ENCODE results near the gene CSF1R. TPM values are rescaled to one million over a fixed set of nuclear protein-coding genes. Genes with fewer than 3 reads are reported as not detected.
A peak's percentile ranks its signal among the peaks of the same experiment; 100 is the strongest.

CSF1R gene
- total RNA-seq, 1 experiment from 2014 or later, result 5.8 TPM

DNA sequence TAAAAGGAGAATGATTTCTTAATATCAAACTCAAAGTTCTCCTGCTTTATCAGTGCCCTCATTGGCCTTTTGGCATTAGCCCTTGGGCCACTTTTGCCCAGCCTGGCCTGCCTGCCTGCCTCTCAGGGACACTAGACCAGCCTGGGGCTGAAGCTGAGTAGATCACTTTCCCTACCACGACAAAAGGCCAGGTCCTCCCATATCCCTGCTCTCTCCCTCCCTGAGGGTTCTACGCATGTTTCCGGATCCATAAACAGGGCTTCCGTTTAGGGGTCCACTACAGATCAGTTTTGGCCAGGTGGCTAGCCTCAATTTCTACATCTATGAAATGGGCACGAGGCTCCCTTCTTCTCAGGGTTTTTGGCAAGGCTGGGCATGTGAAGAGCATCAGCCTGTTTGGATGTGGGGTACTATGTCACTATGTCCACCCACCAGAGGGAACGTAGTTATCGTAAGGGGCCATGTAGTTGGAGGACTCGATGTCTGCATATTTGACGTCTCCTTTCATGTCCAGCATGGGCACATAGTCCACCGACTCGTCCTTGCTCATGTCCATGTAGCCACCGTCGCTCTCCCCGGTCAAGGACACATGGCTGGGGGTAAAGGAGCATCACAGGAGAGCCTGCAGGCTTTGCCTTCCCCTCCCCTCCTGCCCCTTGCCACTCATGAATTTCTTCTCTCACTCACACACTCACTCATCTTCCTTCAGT is 35.2 kb upstream of the CSF1R start:
- H3K9me3 ChIP-seq, result no peaks in the 10 kb centered on the region
- intact Hi-C loops (cut with micrococcal nuclease; ENCODE audit: unreplicated experiment), result loop anchor here (1.0 to 10.0 kb wide), 3 partner anchors 46 to 287 kb away; no protein-coding TSS in a partner anchor
- no peaks in the 10 kb centered on the region for H3K36me3 ChIP-seq (ENCODE audit: control insufficient read depth, insufficient read depth, low read length)
- no peaks in the 10 kb centered on the region for H3K27me3 ChIP-seq (replicated peaks; ENCODE audit: control insufficient read depth, insufficient read depth, low read length)
- TF ChIP-seq, protein P1, sequence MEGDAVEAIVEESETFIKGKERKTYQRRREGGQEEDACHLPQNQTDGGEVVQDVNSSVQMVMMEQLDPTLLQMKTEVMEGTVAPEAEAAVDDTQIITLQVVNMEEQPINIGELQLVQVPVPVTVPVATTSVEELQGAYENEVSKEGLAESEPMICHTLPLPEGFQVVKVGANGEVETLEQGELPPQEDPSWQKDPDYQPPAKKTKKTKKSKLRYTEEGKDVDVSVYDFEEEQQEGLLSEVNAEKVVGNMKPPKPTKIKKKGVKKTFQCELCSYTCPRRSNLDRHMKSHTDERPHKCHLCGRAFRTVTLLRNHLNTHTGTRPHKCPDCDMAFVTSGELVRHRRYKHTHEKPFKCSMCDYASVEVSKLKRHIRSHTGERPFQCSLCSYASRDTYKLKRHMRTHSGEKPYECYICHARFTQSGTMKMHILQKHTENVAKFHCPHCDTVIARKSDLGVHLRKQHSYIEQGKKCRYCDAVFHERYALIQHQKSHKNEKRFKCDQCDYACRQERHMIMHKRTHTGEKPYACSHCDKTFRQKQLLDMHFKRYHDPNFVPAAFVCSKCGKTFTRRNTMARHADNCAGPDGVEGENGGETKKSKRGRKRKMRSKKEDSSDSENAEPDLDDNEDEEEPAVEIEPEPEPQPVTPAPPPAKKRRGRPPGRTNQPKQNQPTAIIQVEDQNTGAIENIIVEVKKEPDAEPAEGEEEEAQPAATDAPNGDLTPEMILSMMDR (IDR thresholded peaks at IDR 0.05; ENCODE audit: insufficient read depth in 1 of 2, low read depth in 1 of 2, low read length in 1 of 2, severe bottlenecking in 1 of 2, unreplicated experiment in 1 of 2), result no peak
- Mint-ChIP-seq H3K36me3 (ENCODE audit: insufficient read depth, unreplicated experiment) (no peaks in the 10 kb centered on the region), H3K4me3 (ENCODE audit: unreplicated experiment) (no peak overlapping the region), H3K9me3 (ENCODE audit: unreplicated experiment) (no peaks in the 10 kb centered on the region), H3K27me3 (ENCODE audit: insufficient read depth, unreplicated experiment) (no peaks in the 10 kb centered on the region), H3K4me1 (ENCODE audit: low read depth, unreplicated experiment) (peaks cover 15% of the 10 kb centered on the region), H3K27ac (ENCODE audit: unreplicated experiment) (peak overlapping the region; percentile 2)
- BruUV-seq (replicated peaks), result no TSS peak
- CTCF ChIA-PET, result interaction anchor here (0.5 to 1.2 kb wide), 11 partner anchors 9 to 409 kb away, joined by 3 to 9 read pairs (median 5); no protein-coding TSS in a partner anchor
- POLR2A ChIA-PET, result no interaction called here
- peaks cover 23% of the 10 kb centered on the region for H3K4me1 ChIP-seq
- no peak overlapping the region for H3K4me3 ChIP-seq (ENCODE audit: low read depth, low read length)
- no peak for DNase-seq

GRCh38 chr5:150120617-150121447 is 34.5 kb upstream of the CSF1R start:
- ChIA-PET CTCF (interaction anchor here (0.6 to 0.9 kb wide), 4 partner anchors 22 to 193 kb away, joined by 3 to 8 read pairs (median 5); no protein-coding TSS in a partner anchor), POLR2A (no interaction called here)
- peak in 1 of 2 experiments; percentile 35 for DNase-seq
- Mint-ChIP-seq H3K27ac (ENCODE audit: unreplicated experiment) (no peak overlapping the region), H3K9me3 (ENCODE audit: unreplicated experiment) (no peaks in the 10 kb centered on the region), H3K36me3 (ENCODE audit: insufficient read depth, unreplicated experiment) (no peaks in the 10 kb centered on the region), H3K4me1 (ENCODE audit: low read depth, unreplicated experiment) (peaks cover 15% of the 10 kb centered on the region), H3K27me3 (ENCODE audit: insufficient read depth, unreplicated experiment) (no peaks in the 10 kb centered on the region), H3K4me3 (ENCODE audit: unreplicated experiment) (no peak overlapping the region)
- intact Hi-C loops (cut with micrococcal nuclease; ENCODE audit: unreplicated experiment), result loop anchor here (10.0 kb wide), 1 partner anchor 286 kb away; no protein-coding TSS in a partner anchor
- Histone ChIP-seq H3K27me3 (replicated peaks; ENCODE audit: control insufficient read depth, insufficient read depth, low read length) (no peaks in the 10 kb centered on the region), H3K9me3 (no peaks in the 10 kb centered on the region), H3K4me3 (ENCODE audit: low read depth, low read length) (no peak overlapping the region), H3K36me3 (ENCODE audit: control insufficient read depth, insufficient read depth, low read length) (no peaks in the 10 kb centered on the region), H3K4me1 (peaks cover 24% of the 10 kb centered on the region)
- TF ChIP-seq, protein P1 (IDR thresholded peaks at IDR 0.05; ENCODE audit: insufficient read depth in 1 of 2, low read depth in 1 of 2, low read length in 1 of 2, severe bottlenecking in 1 of 2, unreplicated experiment in 1 of 2), result no peak
- BruUV-seq (replicated peaks), result no TSS peak

- intact Hi-C loops (cut with micrococcal nuclease; ENCODE audit: unreplicated experiment), result loop anchor here (10.0 kb wide), 1 partner anchor 285 kb away; no protein-coding TSS in a partner anchor
- Histone ChIP-seq H3K9me3 (no peaks in the 10 kb centered on the region), H3K4me1 (peaks cover 24% of the 10 kb centered on the region), H3K4me3 (ENCODE audit: low read depth, low read length) (no peak overlapping the region), H3K36me3 (ENCODE audit: control insufficient read depth, insufficient read depth, low read length) (no peaks in the 10 kb centered on the region), H3K27me3 (replicated peaks; ENCODE audit: control insufficient read depth, insufficient read depth, low read length) (no peaks in the 10 kb centered on the region)
- TF ChIP-seq, protein P1 (IDR thresholded peaks at IDR 0.05; ENCODE audit: insufficient read depth in 1 of 2, low read depth in 1 of 2, low read length in 1 of 2, severe bottlenecking in 1 of 2, unreplicated experiment in 1 of 2), result no peak
- POLR2A ChIA-PET, result no interaction called here
- Mint-ChIP-seq H3K27me3 (ENCODE audit: insufficient read depth, unreplicated experiment) (no peaks in the 10 kb centered on the region), H3K4me1 (ENCODE audit: low read depth, unreplicated experiment) (peaks cover 15% of the 10 kb centered on the region), H3K27ac (ENCODE audit: unreplicated experiment) (no peak overlapping the region), H3K36me3 (ENCODE audit: insufficient read depth, unreplicated experiment) (no peaks in the 10 kb centered on the region), H3K4me3 (ENCODE audit: unreplicated experiment) (no peak overlapping the region), H3K9me3 (ENCODE audit: unreplicated experiment) (no peaks in the 10 kb centered on the region)
- CTCF ChIA-PET, result interaction anchor here (0.5 kb wide), 1 partner anchor 98 kb away, joined by 7 read pairs; no protein-coding TSS in a partner anchor
- peak in 1 of 2 experiments; percentile 27 for DNase-seq
- BruUV-seq (replicated peaks), result no TSS peak
Observed at GRCh38 chr5:150120062-150120441, 33.7 kb upstream of the CSF1R start.
